ENCODE results near the gene NCL.
"Not testable (repeated sequence)": the region's sequence is repeated elsewhere in the genome, so short reads cannot be mapped to it uniquely, and the experiment has no call there.

The NCL gene

GRCh38 chr2:231433990-231434389 lies 30.3 kb downstream of the NCL start:
- H3F3A ChIP-seq (ENCODE audit: insufficient read depth, low read length) = no peaks in the 10 kb centered on the region
- H3K79me2 ChIP-seq (ENCODE audit: insufficient read depth, low read length) = no peaks in the 10 kb centered on the region
- no peak for TF ChIP-seq EZH2 (IDR thresholded peaks at IDR 0.05; ENCODE audit: borderline replicate concordance, low read length)
- H3K4me1 ChIP-seq (ENCODE audit: insufficient read depth, low read length, severe bottlenecking) = peaks cover 5% of the 10 kb centered on the region
- H3K27me3 ChIP-seq (ENCODE audit: insufficient read depth, low read length) = no peaks in the 10 kb centered on the region
- no peaks in the 10 kb centered on the region for H3K9me2 ChIP-seq (ENCODE audit: low read depth, low read length)
- no peak overlapping the region for H3K9ac ChIP-seq (ENCODE audit: low read length)
- H3K9me3 ChIP-seq (ENCODE audit: low read length) = 0 out of 2 replicates have a peak, but pooled peaks cover 5% of the 10 kb centered on the region
- H3K36me3 ChIP-seq (ENCODE audit: insufficient read depth, low read length) = no peaks in the 10 kb centered on the region
- no peak overlapping the region for H3K27ac ChIP-seq (ENCODE audit: low read depth, low read length, poor library complexity, severe bottlenecking)
- no peak overlapping the region for H3K4me2 ChIP-seq (ENCODE audit: low read length)
- H4K20me1 ChIP-seq (ENCODE audit: insufficient read depth, low read length) = no peaks in the 10 kb centered on the region
- no peak overlapping the region for H2AFZ ChIP-seq (ENCODE audit: low read length)
- H3K4me3 ChIP-seq (ENCODE audit: low read depth, low read length, poor library complexity, severe bottlenecking) = no peak overlapping the region

- H3K4me3 ChIP-seq (ENCODE audit: low read depth, low read length, poor library complexity, severe bottlenecking) = no peak overlapping the region
- H3K9me2 ChIP-seq (ENCODE audit: low read depth, low read length) = no peaks in the 10 kb centered on the region
- H3F3A ChIP-seq (ENCODE audit: insufficient read depth, low read length) = no peaks in the 10 kb centered on the region
- H3K27me3 ChIP-seq (ENCODE audit: insufficient read depth, low read length) = no peaks in the 10 kb centered on the region; the same call in 1 of the 2 replicates
- no peak overlapping the region for H3K27ac ChIP-seq (ENCODE audit: low read depth, low read length, poor library complexity, severe bottlenecking)
- H2AFZ ChIP-seq (ENCODE audit: low read length) = no peak overlapping the region
- H3K79me2 ChIP-seq (ENCODE audit: insufficient read depth, low read length) = no peaks in the 10 kb centered on the region
- H4K20me1 ChIP-seq (ENCODE audit: insufficient read depth, low read length) = no peaks in the 10 kb centered on the region
- 0 out of 2 replicates have a peak, but pooled peaks cover 5% of the 10 kb centered on the region for H3K9me3 ChIP-seq (ENCODE audit: low read length)
- TF ChIP-seq EZH2 (IDR thresholded peaks at IDR 0.05; ENCODE audit: borderline replicate concordance, low read length) (no peak), CTCF (IDR thresholded peaks at IDR 0.05; ENCODE audit: low read length) (no peak)
- H3K4me2 ChIP-seq (ENCODE audit: low read length) = no peak overlapping the region
- no peak overlapping the region for H3K9ac ChIP-seq (ENCODE audit: low read length)
- H3K36me3 ChIP-seq (ENCODE audit: insufficient read depth, low read length) = no peaks in the 10 kb centered on the region
- H3K4me1 ChIP-seq (ENCODE audit: insufficient read depth, low read length, severe bottlenecking) = peaks cover 5% of the 10 kb centered on the region
Measured at GRCh38 chr2:231431606-231432005, 32.7 kb downstream of the NCL start.

GRCh38 chr2:231430437-231430836 lies 33.8 kb downstream of the NCL start:
- H4K20me1 ChIP-seq (ENCODE audit: insufficient read depth, low read length); H3K9me2 ChIP-seq (ENCODE audit: low read depth, low read length); H3K4me1 ChIP-seq (ENCODE audit: insufficient read depth, low read length, severe bottlenecking); H3K9ac ChIP-seq (ENCODE audit: low read length); H3K27me3 ChIP-seq (ENCODE audit: insufficient read depth, low read length); H3K9me3 ChIP-seq (ENCODE audit: low read length); H3F3A ChIP-seq (ENCODE audit: insufficient read depth, low read length); H3K27ac ChIP-seq (ENCODE audit: low read depth, low read length, poor library complexity, severe bottlenecking); H3K4me2 ChIP-seq (ENCODE audit: low read length); H3K36me3 ChIP-seq (ENCODE audit: insufficient read depth, low read length); H3K79me2 ChIP-seq (ENCODE audit: insufficient read depth, low read length); H3K4me3 ChIP-seq (ENCODE audit: low read depth, low read length, poor library complexity, severe bottlenecking); H2AFZ ChIP-seq (ENCODE audit: low read length): not testable (repeated sequence)

GRCh38 chr2:231429901-231430300 lies 34.4 kb downstream of the NCL start:
- Histone ChIP-seq H3K4me3 (ENCODE audit: low read depth, low read length, poor library complexity, severe bottlenecking) (no peak overlapping the region), H3K36me3 (ENCODE audit: insufficient read depth, low read length) (no peaks in the 10 kb centered on the region), H4K20me1 (ENCODE audit: insufficient read depth, low read length) (no peaks in the 10 kb centered on the region), H3K4me2 (ENCODE audit: low read length) (no peak overlapping the region), H3K4me1 (ENCODE audit: insufficient read depth, low read length, severe bottlenecking) (peaks cover 5% of the 10 kb centered on the region), H3K9ac (ENCODE audit: low read length) (no peak overlapping the region), H3K9me2 (ENCODE audit: low read depth, low read length) (no peaks in the 10 kb centered on the region), H3K79me2 (ENCODE audit: insufficient read depth, low read length) (no peaks in the 10 kb centered on the region), H3F3A (ENCODE audit: insufficient read depth, low read length) (no peaks in the 10 kb centered on the region), H3K27ac (ENCODE audit: low read depth, low read length, poor library complexity, severe bottlenecking) (no peak overlapping the region), H3K9me3 (ENCODE audit: low read length) (0 out of 2 replicates have a peak, but pooled peaks cover 5% of the 10 kb centered on the region), H2AFZ (ENCODE audit: low read length) (no peak overlapping the region), H3K27me3 (ENCODE audit: insufficient read depth, low read length) (no peaks in the 10 kb centered on the region; the same call in 1 of the 2 replicates)
- TF ChIP-seq EZH2 (IDR thresholded peaks at IDR 0.05; ENCODE audit: borderline replicate concordance, low read length) = no peak
